GM15510 (cell line): ENCODE results near the gene PPP4R3B.

Source experiments
- POLR2A ChIP-seq: IDR thresholded peaks from 3 replicates; pipeline ENCODE4 v1.6.1; 2011; ENCODE audit warnings: borderline replicate concordance; ENCODE audit not compliant: insufficient read length; ENCODE audit errors: extremely low read depth

PPP4R3B gene

DNA sequence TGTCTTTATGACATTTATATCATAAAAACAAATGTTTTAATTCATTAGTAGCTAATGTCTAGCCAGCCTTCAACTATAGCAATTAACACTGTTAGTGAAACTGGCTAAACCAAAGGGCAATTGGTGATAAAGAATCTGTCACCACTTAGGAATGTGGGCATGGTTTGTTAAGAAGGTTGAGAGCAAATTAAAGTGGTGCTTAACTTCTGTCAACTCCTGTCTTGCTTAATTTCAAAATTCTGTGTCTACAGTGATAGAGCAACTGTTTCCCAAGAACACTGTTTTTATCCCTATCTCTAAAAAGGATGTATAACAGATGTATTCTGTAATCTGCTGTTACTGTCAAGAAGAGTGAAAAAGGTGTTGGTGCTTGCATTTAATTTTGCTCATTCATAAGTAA lies 61.4 kb downstream of the PPP4R3B start:
- no peak for TF ChIP-seq POLR2A

DNA sequence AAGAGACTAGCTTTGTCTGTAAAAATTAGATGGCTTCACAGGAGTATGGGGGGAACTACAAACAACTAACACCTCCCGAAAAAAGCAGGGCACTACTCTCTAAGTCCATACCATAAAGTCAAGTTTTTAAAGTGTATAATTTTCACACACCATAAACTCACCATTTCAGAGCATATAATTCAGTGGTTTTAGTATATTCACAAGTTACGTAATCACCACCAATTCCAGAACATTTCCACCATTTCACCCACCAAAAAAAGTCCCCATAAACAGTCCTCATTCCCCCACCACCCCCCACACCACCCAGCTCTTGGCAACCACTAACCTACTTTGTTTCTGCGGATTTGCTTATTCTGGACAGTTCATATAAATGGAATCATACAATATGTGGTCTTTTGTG lies 64.1 kb downstream of the PPP4R3B start:
- no peak for TF ChIP-seq POLR2A

DNA sequence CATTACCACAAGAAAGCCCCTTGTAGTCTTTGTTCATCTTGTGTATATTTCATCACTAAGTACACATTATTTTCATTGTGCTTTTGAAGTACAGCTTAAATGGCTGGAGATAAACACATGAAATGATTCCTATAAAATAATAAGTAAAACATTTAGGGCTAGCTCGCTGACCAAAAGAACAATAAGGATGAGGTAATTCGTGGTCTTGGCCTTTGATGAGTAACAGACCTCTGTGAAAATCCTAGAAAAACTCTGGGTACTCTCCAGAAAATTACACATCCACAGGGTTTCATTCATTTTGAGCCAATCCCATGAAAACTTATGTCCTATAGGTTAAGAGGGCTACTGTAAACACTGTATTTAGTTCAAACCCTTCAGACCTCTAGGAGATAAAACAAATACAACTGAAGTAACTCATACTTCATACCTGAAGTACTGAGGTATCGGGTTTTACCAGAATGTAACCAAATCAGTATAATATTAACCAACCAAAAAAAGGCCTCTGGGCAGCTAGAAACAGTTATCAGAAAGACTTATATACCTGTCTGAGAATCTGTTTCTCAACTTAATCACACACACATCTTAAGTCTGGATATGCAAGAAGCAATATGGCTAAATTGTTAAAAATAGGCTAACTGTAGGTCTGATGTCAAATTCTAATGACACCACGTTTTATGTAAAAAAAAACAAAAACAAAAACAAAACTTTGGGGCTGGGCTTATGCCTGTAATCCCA lies 66.9 kb downstream of the PPP4R3B start:
- no peak for TF ChIP-seq POLR2A

DNA sequence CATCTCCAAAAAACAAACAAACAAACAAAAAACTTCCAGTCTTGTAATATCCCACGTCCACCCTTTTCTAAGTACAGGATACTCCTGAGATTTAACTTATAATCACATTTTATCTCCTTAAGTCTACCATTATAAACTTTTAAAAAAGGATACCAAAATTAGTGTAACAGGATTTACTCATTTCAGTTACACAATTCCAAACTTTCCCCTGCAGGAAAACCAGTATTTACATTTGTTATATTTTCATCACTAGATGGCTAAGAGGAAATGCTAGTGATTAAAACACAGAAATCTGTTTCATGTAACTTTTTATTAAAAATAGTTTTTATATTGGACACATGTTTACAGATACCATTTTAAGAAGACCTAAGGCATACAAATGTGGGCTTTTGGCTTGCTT lies 70.4 kb downstream of the PPP4R3B start:
- no peak for TF ChIP-seq POLR2A

DNA sequence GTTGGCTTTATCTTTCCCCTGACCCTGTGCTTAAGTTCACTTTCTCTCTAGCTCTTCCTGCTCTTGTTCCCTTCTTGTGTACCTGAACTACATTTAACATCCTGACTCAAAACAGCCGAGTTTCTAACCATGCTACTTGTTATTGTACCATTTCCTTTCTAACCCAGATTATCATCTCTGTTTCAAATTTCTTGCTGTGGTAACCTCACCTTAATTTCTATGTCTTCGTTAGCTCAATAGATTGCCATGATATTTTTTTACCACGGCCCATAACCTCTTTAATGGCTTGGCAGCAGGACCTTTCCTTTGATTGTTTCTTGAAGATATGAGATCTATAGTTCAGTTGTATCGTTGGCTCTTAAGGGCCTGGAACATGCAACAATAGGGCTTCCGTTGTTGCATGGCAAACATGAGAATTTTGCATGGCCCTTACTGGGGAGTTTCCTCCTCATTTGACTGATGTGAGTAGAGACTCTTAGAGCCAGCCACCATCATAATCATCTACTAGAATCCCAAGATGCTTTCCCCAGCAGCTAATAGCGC lies 86.8 kb downstream of the PPP4R3B start:
- TF ChIP-seq POLR2A = no peak

DNA sequence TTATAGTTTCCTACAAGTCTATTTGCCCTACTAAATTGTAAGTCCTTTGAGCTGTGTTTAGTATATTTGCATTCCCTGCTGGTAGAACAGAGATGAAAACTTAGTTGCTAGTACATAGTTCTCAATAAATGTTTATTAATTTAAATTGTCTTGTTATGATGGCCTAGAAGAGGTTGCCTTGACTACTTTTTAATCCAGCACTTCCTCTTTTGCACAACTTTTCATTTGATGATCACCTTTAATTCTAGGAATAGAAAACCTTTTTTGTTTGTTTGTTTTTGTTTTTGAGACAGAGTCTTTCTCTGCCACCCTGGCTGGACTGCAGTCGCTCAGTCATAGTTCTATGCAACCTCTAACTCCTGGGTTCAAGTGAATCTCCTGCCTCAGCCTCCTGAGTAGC lies 91.2 kb downstream of the PPP4R3B start:
- TF ChIP-seq POLR2A = no peak

DNA sequence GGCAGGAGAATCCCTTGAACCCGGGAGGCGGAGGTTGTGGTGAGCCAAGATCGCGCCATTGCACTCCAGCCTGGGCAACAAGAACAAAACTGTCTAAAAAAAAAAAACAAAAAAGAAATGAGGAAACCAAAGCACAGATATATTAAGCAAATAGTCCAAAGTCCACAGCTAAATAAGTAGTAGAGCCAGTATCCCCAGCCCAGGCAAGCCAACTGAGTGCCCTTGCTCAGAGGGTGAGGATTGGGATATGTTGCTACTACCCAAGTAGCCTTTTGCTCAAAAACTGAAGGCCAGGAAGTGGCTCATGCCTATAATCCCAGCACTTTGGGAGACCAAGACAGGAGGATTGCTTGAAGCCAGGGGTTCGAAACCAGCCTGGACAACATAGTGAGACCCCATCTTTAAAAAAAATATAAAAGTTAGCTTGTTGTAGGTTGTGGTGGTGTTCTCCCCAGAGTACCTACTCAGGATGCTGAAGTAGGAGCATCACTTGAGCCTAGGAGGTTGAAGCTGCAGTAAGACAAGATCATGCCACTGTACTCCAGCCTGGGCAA lies 92.5 kb downstream of the PPP4R3B start:
- no peak for TF ChIP-seq POLR2A

DNA sequence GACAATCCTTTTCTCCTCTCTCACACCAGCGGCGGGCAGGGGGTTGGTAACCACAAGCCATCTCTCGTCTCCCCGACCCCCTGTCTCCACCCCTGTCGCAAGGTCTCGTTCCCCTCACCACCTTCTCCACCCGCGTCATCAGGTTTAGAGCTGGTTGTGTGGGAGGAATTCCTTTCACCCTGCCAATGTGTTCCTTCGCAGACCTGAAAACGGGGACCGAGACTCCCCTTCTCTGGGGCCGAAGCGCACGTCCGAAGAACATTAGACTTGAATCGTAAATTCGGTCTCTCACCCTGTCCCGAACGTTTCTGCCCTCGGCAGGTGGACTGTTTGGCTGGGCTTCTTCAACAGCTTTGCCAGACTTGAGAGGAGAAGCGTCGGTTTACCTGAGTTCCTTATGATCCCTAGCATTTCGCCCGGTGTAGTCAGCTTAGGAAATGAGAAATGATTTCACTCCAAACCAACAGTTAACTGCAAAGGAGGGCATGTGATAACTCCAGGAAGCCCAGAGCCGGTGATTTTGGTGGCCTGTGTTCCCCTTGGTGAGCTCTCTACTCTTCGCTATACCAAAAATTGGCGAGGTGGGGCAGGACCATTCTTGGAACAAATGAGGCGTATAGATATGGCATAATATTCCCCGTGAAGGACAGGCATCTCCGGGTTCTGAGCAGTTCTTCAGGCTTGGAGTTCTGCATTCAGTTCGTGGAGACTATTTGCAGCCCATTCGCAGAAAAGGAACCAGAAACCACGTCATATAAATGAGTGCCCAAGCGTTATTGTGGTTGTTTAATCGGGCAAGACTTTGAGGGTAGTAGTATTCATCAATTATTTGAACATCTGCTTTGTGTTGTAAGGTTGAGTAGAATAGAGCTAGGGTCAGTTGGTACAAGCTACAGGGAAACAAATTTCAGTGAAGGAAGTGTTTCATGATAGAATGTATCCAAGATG lies 97.2 kb downstream of the PPP4R3B start:
- no peak for TF ChIP-seq POLR2A

DNA sequence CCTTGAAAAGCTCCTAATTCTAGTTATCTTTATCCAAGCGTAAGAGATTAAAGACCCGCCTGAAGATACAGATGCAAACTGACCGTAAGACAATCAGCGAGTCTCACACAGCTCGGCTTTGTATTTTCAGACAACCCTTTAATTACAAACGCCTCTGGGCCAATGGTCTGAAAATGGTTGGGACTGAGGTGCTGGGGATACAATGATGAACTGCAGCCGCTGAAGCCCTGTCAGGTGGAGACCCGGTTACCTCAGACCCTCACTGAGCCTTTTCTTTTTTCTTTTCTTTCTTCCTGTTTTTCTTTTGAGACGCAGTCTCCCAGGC lies 98.6 kb downstream of the PPP4R3B start:
- no peak for TF ChIP-seq POLR2A

DNA sequence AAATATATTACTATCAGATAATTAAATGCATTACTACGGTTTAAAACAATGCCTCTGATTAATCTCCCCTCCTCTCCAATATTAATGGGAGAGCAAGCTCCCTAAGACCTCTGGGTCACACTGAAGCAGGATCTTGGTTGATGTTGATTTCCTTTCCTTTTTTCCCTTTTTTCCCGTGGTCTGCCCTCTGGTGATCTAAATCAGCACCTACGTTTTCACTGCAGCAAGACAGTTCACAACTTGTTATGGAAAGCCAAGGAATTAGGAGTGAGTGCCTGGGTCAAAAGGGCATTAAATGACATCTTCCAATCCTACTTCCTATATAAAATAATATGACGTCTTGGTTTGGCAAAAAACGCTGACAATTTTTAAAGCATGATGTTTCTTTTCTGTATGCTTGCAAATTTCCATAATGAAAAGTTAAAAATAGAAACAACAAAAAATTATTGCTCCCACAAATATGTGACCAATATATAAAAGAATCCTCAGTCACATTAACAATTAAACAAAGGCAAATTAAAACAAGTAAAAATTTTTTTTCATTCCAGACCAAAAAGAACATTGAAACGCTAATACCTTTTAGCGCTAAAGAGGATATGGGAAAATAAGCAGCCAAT lies 105.8 kb downstream of the PPP4R3B start:
- TF ChIP-seq POLR2A = no peak

DNA sequence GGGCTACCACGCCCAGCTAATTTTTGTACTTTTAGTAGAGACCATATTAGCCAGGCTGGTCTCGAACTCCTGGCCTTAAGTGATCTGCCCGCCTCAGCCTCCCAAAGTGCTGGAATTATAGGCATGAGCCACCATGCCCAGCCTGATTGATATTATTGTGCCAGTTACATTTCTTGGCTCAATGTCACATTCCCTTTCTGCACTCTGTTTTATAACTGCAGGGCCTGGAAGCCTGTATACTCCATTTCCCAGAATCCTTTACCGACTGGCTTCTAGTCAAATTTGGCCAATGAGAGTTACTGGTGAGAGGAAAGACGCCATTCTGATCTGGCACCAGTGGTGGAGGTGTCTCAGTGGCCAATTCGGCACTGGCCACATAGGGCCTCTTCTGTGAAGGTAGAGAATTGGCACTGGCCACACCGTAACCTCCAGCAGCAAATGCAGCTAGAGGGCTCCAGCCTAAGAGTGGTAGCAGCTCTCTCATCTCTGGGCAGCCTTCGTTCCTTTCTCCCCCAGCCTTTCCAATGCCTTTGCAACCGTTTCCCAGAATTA lies 114.8 kb downstream of the PPP4R3B start:
- no peak for TF ChIP-seq POLR2A

DNA sequence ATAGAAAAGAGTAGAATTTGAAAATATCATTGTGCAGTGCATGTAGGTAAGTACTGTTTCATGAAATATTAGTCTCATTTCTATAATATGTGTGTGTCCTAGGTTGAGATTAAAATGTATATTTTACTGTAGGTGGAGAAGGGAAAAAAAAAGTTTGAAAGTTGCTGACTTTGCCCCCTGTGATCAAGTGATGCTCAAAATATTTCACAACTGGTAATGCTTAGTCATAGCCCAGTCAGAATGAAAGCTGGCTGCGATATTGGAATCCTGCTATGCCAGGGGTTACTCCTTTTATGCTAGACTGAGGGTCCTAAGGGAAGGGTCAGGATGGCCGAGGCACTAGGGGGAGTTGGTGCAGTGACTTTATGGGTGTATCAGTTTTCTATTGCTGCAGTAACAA lies 117.4 kb downstream of the PPP4R3B start:
- TF ChIP-seq POLR2A = no peak

DNA sequence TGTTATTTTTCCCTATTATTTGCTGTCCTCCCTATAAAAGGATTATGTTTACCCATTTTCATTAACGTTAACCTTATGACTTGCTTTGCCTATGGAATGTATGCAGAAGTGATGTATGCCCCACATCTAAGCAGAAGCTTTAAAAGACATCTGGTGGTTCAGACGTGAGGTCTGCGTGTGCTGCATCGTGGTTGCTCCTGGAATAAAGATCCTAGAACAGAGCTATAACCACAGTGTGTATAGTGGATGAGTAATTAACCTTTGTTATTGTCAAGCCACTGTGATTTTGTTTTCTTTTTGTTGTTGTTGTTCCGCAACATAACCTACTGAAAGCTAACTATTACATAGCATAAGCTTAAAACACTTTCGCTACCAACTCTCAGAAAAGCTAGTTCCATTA lies 118.8 kb downstream of the PPP4R3B start:
- no peak for TF ChIP-seq POLR2A
